ENCODE measurements around the gene CFAP210. TPM values are rescaled to one million over a fixed set of nuclear protein-coding genes. Genes with fewer than 3 reads are reported as not detected.

Gene CFAP210
- total and polyA plus RNA-seq, 9 of the 15 experiments (the other 6 are each of a cell fraction or from before 2014, with no cell fraction given): 0.75 to 3.6 (median 1.3) TPM

DNA sequence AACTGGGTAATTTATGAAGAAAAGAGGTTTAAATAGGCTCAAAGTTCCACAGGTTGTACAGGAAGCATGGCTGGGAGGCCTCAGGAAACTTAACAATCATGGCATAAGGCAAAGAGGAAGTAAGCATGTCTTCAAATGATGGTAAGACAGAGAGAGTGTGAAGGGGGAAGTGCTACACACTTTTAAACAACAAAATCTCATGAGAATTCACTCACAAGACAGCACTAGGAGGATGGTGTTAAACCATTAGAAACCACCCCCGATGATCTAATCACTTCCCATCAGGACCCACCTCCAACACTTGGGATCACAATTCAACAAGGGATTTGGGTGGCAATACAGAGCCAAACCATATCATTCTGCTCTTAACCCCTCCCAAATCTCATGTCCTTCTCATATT, 34.9 kb downstream of the CFAP210 start (continued):
- TF ChIP-seq SMARCE1 (IDR thresholded peaks at IDR 0.05) (peak; percentile 67), RBM25 (IDR thresholded peaks at IDR 0.05; ENCODE audit: low read depth, low read length, severe bottlenecking) (no peak), DMBX1 (CRISPR knock-in tag; IDR thresholded peaks at IDR 0.05; ENCODE audit: borderline replicate concordance) (peak; percentile 56; the same call in 1 of the 2 replicates), EGR1 (conservative IDR thresholded peaks at IDR 0.05) (no peak), ZNF766 (CRISPR knock-in tag; conservative IDR thresholded peaks at IDR 0.05) (0 out of 2 replicates have a peak, but pooled peaks have one; percentile 39), NFRKB (IDR thresholded peaks at IDR 0.05; ENCODE audit: low read depth) (no peak), SMAD4 (CRISPR knock-in tag; conservative IDR thresholded peaks at IDR 0.05) (peak; percentile 54; the same call in 1 of the 2 replicates), TEAD2 (tag; IDR thresholded peaks at IDR 0.05) (no peak), XRCC3 (IDR thresholded peaks at IDR 0.05) (no peak), ZNF324 (CRISPR knock-in tag; IDR thresholded peaks at IDR 0.05) (no peak), GABPA (tag; conservative IDR thresholded peaks at IDR 0.05; ENCODE audit: low read depth) (no peak), CCNT2 (IDR thresholded peaks at IDR 0.05; ENCODE audit: borderline replicate concordance, extremely low read depth, insufficient read length, low read depth, low read length) (no peak), ZSCAN32 (CRISPR knock-in tag; IDR thresholded peaks at IDR 0.05) (no peak), SMARCA4 (IDR thresholded peaks at IDR 0.05) (peak; percentile 39), SOX6 (IDR thresholded peaks at IDR 0.05) (no peak), ATF7 (IDR thresholded peaks at IDR 0.05) (peak; percentile 41)
- TF ChIP-seq, protein P1, sequence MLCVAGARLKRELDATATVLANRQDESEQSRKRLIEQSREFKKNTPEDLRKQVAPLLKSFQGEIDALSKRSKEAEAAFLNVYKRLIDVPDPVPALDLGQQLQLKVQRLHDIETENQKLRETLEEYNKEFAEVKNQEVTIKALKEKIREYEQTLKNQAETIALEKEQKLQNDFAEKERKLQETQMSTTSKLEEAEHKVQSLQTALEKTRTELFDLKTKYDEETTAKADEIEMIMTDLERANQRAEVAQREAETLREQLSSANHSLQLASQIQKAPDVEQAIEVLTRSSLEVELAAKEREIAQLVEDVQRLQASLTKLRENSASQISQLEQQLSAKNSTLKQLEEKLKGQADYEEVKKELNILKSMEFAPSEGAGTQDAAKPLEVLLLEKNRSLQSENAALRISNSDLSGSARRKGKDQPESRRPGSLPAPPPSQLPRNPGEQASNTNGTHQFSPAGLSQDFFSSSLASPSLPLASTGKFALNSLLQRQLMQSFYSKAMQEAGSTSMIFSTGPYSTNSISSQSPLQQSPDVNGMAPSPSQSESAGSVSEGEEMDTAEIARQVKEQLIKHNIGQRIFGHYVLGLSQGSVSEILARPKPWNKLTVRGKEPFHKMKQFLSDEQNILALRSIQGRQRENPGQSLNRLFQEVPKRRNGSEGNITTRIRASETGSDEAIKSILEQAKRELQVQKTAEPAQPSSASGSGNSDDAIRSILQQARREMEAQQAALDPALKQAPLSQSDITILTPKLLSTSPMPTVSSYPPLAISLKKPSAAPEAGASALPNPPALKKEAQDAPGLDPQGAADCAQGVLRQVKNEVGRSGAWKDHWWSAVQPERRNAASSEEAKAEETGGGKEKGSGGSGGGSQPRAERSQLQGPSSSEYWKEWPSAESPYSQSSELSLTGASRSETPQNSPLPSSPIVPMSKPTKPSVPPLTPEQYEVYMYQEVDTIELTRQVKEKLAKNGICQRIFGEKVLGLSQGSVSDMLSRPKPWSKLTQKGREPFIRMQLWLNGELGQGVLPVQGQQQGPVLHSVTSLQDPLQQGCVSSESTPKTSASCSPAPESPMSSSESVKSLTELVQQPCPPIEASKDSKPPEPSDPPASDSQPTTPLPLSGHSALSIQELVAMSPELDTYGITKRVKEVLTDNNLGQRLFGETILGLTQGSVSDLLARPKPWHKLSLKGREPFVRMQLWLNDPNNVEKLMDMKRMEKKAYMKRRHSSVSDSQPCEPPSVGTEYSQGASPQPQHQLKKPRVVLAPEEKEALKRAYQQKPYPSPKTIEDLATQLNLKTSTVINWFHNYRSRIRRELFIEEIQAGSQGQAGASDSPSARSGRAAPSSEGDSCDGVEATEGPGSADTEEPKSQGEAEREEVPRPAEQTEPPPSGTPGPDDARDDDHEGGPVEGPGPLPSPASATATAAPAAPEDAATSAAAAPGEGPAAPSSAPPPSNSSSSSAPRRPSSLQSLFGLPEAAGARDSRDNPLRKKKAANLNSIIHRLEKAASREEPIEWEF (CRISPR knock-in tag; IDR thresholded peaks at IDR 0.05): no peak
- TF ChIP-seq, protein P2, sequence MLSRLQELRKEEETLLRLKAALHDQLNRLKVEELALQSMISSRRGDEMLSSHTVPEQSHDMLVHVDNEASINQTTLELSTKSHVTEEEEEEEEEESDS (CRISPR knock-in tag; IDR thresholded peaks at IDR 0.05): no peak
- TF ChIP-seq, protein P3, sequence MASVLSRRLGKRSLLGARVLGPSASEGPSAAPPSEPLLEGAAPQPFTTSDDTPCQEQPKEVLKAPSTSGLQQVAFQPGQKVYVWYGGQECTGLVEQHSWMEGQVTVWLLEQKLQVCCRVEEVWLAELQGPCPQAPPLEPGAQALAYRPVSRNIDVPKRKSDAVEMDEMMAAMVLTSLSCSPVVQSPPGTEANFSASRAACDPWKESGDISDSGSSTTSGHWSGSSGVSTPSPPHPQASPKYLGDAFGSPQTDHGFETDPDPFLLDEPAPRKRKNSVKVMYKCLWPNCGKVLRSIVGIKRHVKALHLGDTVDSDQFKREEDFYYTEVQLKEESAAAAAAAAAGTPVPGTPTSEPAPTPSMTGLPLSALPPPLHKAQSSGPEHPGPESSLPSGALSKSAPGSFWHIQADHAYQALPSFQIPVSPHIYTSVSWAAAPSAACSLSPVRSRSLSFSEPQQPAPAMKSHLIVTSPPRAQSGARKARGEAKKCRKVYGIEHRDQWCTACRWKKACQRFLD (CRISPR knock-in tag; IDR thresholded peaks at IDR 0.05): no peak
